Neuron (in vitro differentiated cells): ENCODE results near the gene THRA.
A peak's percentile ranks its signal among the peaks of the same experiment; 100 is the strongest.

Experiments used
- H2AFZ ChIP-seq: one replicate; pipeline ENCODE4 v1.6.1; 2013; ENCODE audit warnings: low read depth, mild to moderate bottlenecking, inconsistent platforms, low read length, moderate library complexity
- H3K27me3 ChIP-seq: one replicate; pipeline ENCODE4 v1.6.1; 2013; ENCODE audit warnings: low read length; ENCODE audit not compliant: insufficient read depth
- H3K36me3 ChIP-seq: one replicate; pipeline ENCODE4 v1.6.1; 2013; ENCODE audit warnings: low read length; ENCODE audit not compliant: insufficient read depth
- H3K4me1 ChIP-seq: one replicate; pipeline ENCODE4 v1.6.1; 2013; ENCODE audit warnings: low read length; ENCODE audit not compliant: insufficient read depth
- H3K4me3 ChIP-seq: 2 replicates; pipeline ENCODE4 v1.5.1; 2013; ENCODE audit warnings: mild to moderate bottlenecking, low read length, moderate library complexity
- H3K9me3 ChIP-seq: one replicate; pipeline ENCODE4 v1.6.1; 2013; ENCODE audit warnings: low read length

THRA gene

GRCh38 chr17:40063901-40064531, 1.3 kb downstream of the THRA start:
- Histone ChIP-seq H3K4me1 (peaks cover 67% of the 10 kb centered on the region), H3K36me3 (no peaks in the 10 kb centered on the region), H3K9me3 (no peaks in the 10 kb centered on the region), H3K27me3 (no peaks in the 10 kb centered on the region), H2AFZ (no peak overlapping the region), H3K4me3 (peak overlapping the region; percentile 79)

GRCh38 chr17:40064971-40065768, 2.4 kb downstream of the THRA start:
- Histone ChIP-seq H3K27me3 (no peaks in the 10 kb centered on the region), H3K4me3 (peak overlapping the region; percentile 79), H3K36me3 (no peaks in the 10 kb centered on the region), H3K9me3 (no peaks in the 10 kb centered on the region), H2AFZ (no peak overlapping the region), H3K4me1 (peaks cover 74% of the 10 kb centered on the region)

GRCh38 chr17:40065769-40066510, 3.2 kb downstream of the THRA start:
- Histone ChIP-seq H3K4me1 (peaks cover 80% of the 10 kb centered on the region), H3K4me3 (no peak overlapping the region)

GRCh38 chr17:40067710-40068109, 4.9 kb downstream of the THRA start:
- no peaks in the 10 kb centered on the region for H3K36me3 ChIP-seq
- no peaks in the 10 kb centered on the region for H3K9me3 ChIP-seq
- no peak overlapping the region for H2AFZ ChIP-seq
- H3K4me3 ChIP-seq = no peak overlapping the region
- H3K27me3 ChIP-seq = no peaks in the 10 kb centered on the region
- peaks cover 84% of the 10 kb centered on the region for H3K4me1 ChIP-seq

More at GRCh38 chr17:40065769-40066510, 3.2 kb downstream of the THRA start:
- no peaks in the 10 kb centered on the region for H3K9me3 ChIP-seq
- no peaks in the 10 kb centered on the region for H3K27me3 ChIP-seq
- no peaks in the 10 kb centered on the region for H3K36me3 ChIP-seq
- no peak overlapping the region for H2AFZ ChIP-seq

GRCh38 chr17:40068129-40068581, 5.4 kb downstream of the THRA start:
- Histone ChIP-seq H2AFZ (no peak overlapping the region), H3K4me3 (no peak overlapping the region), H3K36me3 (no peaks in the 10 kb centered on the region), H3K9me3 (no peaks in the 10 kb centered on the region), H3K27me3 (no peaks in the 10 kb centered on the region), H3K4me1 (peaks cover 82% of the 10 kb centered on the region)

- Histone ChIP-seq H3K9me3 (no peaks in the 10 kb centered on the region), H3K4me3 (peak overlapping the region; percentile 24), H3K4me1 (peaks cover 81% of the 10 kb centered on the region), H2AFZ (no peak overlapping the region), H3K27me3 (no peaks in the 10 kb centered on the region), H3K36me3 (no peaks in the 10 kb centered on the region)
Observed at GRCh38 chr17:40068584-40068916, 5.8 kb downstream of the THRA start.

- no peaks in the 10 kb centered on the region for H3K9me3 ChIP-seq
- no peaks in the 10 kb centered on the region for H3K27me3 ChIP-seq
- peak overlapping the region; percentile 24 for H3K4me3 ChIP-seq
- no peaks in the 10 kb centered on the region for H3K36me3 ChIP-seq
- H2AFZ ChIP-seq = no peak overlapping the region
- peaks cover 75% of the 10 kb centered on the region for H3K4me1 ChIP-seq
Observed at GRCh38 chr17:40068917-40069750, 6.4 kb downstream of the THRA start.

GRCh38 chr17:40069751-40070708, 7.3 kb downstream of the THRA start:
- Histone ChIP-seq H3K4me1 (peaks cover 66% of the 10 kb centered on the region), H3K4me3 (no peak overlapping the region), H3K9me3 (no peaks in the 10 kb centered on the region)

GRCh38 chr17:40070709-40071312, 8.0 kb downstream of the THRA start:
- Histone ChIP-seq H3K4me1 (peaks cover 63% of the 10 kb centered on the region), H3K36me3 (no peaks in the 10 kb centered on the region), H3K4me3 (no peak overlapping the region), H2AFZ (no peak overlapping the region), H3K27me3 (no peaks in the 10 kb centered on the region), H3K9me3 (no peaks in the 10 kb centered on the region)

More at GRCh38 chr17:40069751-40070708, 7.3 kb downstream of the THRA start:
- Histone ChIP-seq H3K27me3 (no peaks in the 10 kb centered on the region), H3K36me3 (no peaks in the 10 kb centered on the region), H2AFZ (no peak overlapping the region)

- peaks cover 61% of the 10 kb centered on the region for H3K4me1 ChIP-seq
- H3K27me3 ChIP-seq = no peaks in the 10 kb centered on the region
- no peak overlapping the region for H3K4me3 ChIP-seq
- no peaks in the 10 kb centered on the region for H3K9me3 ChIP-seq
- no peaks in the 10 kb centered on the region for H3K36me3 ChIP-seq
- no peak overlapping the region for H2AFZ ChIP-seq
Observed at GRCh38 chr17:40071313-40072039, 8.7 kb downstream of the THRA start.

GRCh38 chr17:40072040-40072734, 9.4 kb downstream of the THRA start:
- Histone ChIP-seq H3K4me1 (peaks cover 57% of the 10 kb centered on the region), H3K9me3 (no peaks in the 10 kb centered on the region), H3K27me3 (no peaks in the 10 kb centered on the region), H3K36me3 (no peaks in the 10 kb centered on the region), H2AFZ (no peak overlapping the region), H3K4me3 (no peak overlapping the region)
